ENCODE results near the gene ADGRA3. TPM values are rescaled to one million over a fixed set of nuclear protein-coding genes. Genes with fewer than 3 reads are reported as not detected.

Gene ADGRA3
- polyA plus RNA-seq, 1 experiment, result 10.6 TPM

DNA sequence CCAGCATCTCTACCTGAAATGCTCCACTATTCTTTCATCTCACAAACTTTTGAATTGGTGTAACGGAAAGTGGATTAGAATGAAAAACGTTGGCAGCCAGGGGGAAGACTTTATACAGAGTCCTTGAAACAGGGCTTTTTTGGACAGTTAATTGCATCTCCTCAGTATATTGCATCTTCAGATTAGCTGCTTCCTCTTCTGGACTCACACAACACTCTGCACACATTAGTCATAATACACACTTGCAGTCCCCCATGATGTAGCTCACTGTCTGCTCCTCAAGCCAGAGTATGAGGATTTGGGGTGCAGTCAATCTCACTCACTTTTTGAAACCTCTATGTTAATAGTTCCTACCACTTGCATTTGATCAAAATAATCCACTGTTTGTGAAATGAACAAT lies 101.0 kb downstream of the ADGRA3 start:
- no peak for DNase-seq (ENCODE audit: low read depth)
- TF ChIP-seq, protein P1, sequence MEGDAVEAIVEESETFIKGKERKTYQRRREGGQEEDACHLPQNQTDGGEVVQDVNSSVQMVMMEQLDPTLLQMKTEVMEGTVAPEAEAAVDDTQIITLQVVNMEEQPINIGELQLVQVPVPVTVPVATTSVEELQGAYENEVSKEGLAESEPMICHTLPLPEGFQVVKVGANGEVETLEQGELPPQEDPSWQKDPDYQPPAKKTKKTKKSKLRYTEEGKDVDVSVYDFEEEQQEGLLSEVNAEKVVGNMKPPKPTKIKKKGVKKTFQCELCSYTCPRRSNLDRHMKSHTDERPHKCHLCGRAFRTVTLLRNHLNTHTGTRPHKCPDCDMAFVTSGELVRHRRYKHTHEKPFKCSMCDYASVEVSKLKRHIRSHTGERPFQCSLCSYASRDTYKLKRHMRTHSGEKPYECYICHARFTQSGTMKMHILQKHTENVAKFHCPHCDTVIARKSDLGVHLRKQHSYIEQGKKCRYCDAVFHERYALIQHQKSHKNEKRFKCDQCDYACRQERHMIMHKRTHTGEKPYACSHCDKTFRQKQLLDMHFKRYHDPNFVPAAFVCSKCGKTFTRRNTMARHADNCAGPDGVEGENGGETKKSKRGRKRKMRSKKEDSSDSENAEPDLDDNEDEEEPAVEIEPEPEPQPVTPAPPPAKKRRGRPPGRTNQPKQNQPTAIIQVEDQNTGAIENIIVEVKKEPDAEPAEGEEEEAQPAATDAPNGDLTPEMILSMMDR (IDR thresholded peaks at IDR 0.05; ENCODE audit: insufficient read depth, low read depth, low read length), result no peak
- Histone ChIP-seq H3K4me3 (ENCODE audit: low read depth, low read length) (no peak overlapping the region), H3K36me3 (ENCODE audit: control insufficient read depth, insufficient read depth, low read length) (no peaks in the 10 kb centered on the region), H3K27me3 (ENCODE audit: control insufficient read depth, insufficient read depth, low read length) (no peaks in the 10 kb centered on the region)
- ChIA-PET CTCF (no interaction called here), POLR2A (no interaction called here)

DNA sequence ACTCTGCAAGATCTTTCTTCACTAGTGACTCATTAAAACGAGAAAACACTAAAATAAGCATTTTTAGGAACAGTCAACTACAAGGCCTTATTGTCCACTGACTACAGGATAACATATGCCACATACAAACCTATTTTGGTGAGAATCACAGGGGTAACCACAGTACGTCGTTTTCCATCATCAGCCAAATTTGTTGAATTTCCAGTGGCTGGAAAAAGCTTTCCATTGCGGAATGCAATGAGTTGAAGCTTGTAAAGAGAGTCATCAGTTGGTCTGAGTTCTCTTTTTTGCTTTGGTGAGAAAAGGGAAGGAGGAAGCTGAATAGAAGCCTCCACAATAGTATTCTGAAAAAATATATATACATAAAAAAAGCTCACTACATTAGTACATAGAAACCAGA lies 102.4 kb downstream of the ADGRA3 start:
- ChIA-PET CTCF (interaction anchor here (0.9 kb wide), 1 partner anchor 274 kb away, joined by 3 read pairs; no protein-coding TSS in a partner anchor), POLR2A (no interaction called here)
- H3K4me3 ChIP-seq (ENCODE audit: low read depth, low read length), result no peak overlapping the region
- H3K36me3 ChIP-seq (ENCODE audit: control insufficient read depth, insufficient read depth, low read length), result no peaks in the 10 kb centered on the region
- no peak for DNase-seq (ENCODE audit: low read depth)
- TF ChIP-seq, protein P1 (IDR thresholded peaks at IDR 0.05; ENCODE audit: insufficient read depth, low read depth, low read length), result no peak
- H3K27me3 ChIP-seq (ENCODE audit: control insufficient read depth, insufficient read depth, low read length), result no peaks in the 10 kb centered on the region

DNA sequence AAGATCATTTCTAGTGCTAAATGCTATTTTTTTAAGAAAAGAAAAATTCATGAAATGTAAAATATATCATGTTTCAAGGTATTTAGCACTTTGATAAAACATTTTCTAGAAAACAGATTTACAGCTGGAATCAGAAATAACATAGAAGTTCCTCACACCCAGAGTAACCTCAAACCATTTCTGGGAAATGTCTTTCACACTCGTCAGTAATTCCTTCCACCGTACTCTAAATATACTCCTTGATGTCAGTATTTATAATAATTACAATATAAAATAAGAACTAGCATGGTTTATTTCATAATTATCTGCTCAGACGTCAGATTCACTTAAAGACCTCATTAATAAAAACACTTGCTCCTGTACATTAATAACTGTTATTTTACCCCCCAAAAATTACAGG lies 103.9 kb downstream of the ADGRA3 start:
- ChIA-PET POLR2A (no interaction called here), CTCF (interaction anchor here (1.2 kb wide), 1 partner anchor 22 kb away, joined by 6 read pairs; no protein-coding TSS in a partner anchor)
- DNase-seq (ENCODE audit: low read depth), result no peak
- Histone ChIP-seq H3K4me3 (ENCODE audit: low read depth, low read length) (no peak overlapping the region), H3K27me3 (ENCODE audit: control insufficient read depth, insufficient read depth, low read length) (no peaks in the 10 kb centered on the region), H3K36me3 (ENCODE audit: control insufficient read depth, insufficient read depth, low read length) (no peaks in the 10 kb centered on the region)
- TF ChIP-seq, protein P1 (IDR thresholded peaks at IDR 0.05; ENCODE audit: insufficient read depth, low read depth, low read length), result no peak

DNA sequence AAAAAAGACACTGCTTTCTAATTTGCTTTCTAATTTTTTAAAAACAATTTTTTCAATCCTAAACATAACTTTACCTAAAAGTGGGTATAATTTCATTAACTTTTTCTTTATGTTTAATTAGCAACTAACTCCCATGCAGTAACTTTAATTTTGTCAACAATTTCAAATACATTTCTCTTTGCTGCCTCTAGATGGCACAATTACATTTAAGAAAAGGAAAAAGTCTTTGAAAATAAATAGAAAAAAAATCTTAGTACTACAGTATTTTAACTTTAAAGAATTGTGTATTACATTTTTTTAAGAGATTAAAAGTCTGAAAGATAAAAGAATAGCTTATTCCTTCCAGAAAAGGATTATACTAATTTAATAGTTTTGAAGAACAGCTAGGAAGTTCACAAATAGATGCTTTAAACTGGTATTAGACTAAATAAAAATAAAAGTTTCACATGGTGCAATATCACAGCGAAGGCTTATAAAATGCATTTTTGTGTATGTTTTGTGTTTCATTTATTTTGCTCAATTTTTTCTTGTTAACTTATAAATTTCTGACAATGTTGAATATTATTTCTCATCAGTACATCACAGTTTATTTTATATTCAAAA lies 105.1 kb downstream of the ADGRA3 start:
- DNase-seq (ENCODE audit: low read depth), result no peak
- no peaks in the 10 kb centered on the region for H3K27me3 ChIP-seq (ENCODE audit: control insufficient read depth, insufficient read depth, low read length)
- TF ChIP-seq, protein P1 (IDR thresholded peaks at IDR 0.05; ENCODE audit: insufficient read depth, low read depth, low read length), result peak; percentile 46
- no peaks in the 10 kb centered on the region for H3K36me3 ChIP-seq (ENCODE audit: control insufficient read depth, insufficient read depth, low read length)
- no peak overlapping the region for H3K4me3 ChIP-seq (ENCODE audit: low read depth, low read length)
- ChIA-PET POLR2A (no interaction called here), CTCF (interaction anchor here (0.6 to 5.1 kb wide), 13 partner anchors 13 to 409 kb away, joined by 3 to 33 read pairs (median 4); partner anchors contain the start of gene GBA3)

DNA sequence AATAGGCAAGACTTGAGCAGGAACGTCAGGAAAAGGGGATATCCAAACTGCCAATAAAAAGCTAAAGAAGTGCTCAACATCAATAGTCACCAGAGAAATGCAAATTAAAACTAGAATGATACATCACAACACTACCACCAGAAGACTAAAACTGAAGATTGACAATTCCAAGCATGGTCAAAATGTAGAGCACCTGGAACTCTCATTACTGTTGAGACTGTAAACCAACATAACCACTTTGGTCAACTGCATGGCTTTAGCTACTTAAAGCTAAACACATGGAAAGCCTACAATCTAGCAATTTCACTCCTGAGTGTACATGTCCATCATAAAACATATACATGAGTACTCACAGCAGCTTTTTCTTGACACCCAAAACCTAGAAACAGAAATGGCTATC lies 107.4 kb downstream of the ADGRA3 start:
- CTCF ChIA-PET, result interaction anchor here (0.6 to 5.1 kb wide), 5 partner anchors 9 to 284 kb away, joined by 3 to 33 read pairs (median 4); partner anchors contain the start of gene GBA3
- POLR2A ChIA-PET, result no interaction called here
- no peaks in the 10 kb centered on the region; the same call in 1 of the 2 replicates for H3K36me3 ChIP-seq (ENCODE audit: control insufficient read depth, insufficient read depth, low read length)
- TF ChIP-seq, protein P1 (IDR thresholded peaks at IDR 0.05; ENCODE audit: insufficient read depth, low read depth, low read length), result no peak
- no peak for DNase-seq (ENCODE audit: low read depth)
- no peak overlapping the region for H3K4me3 ChIP-seq (ENCODE audit: low read depth, low read length)
- H3K27me3 ChIP-seq (ENCODE audit: control insufficient read depth, insufficient read depth, low read length), result no peaks in the 10 kb centered on the region

Data from BJ (cell line).